HCT116 (cell line): ENCODE data around the gene FRAS1. TPM values are rescaled to one million over a fixed set of nuclear protein-coding genes. Genes with fewer than 3 reads are reported as not detected.

Source experiments
- ATAC-seq: fragments of 200-7000 bp; cut with Tn5 transposase; 2 replicates; pipeline ENCODE4 v1.9.1; 2020; ENCODE audit warnings: mild to moderate bottlenecking, moderate library complexity
- BruUV-seq: library from RNA; stranded (reverse); fragments of 400-500 nt; replicated peaks from 2 replicates; lab custom pipeline; 2021; lab: Mats Ljungman, UMichigan
- CTCF ChIA-PET: fragments of 300-600 bp; sonication (Branson Sonifier 250); formaldehyde crosslinking; loops from one replicate; lab custom pipeline; 2021; ENCODE audit warnings: antibody characterized with exemption; lab: Charles Lee
- POLR2A ChIA-PET: fragments of 300-600, 350-600 bp; sonication (Branson Sonifier 250); formaldehyde crosslinking; loops from one replicate; lab custom pipeline; 2021; ENCODE audit warnings: antibody characterized with exemption; lab: Charles Lee
- RAD21 ChIA-PET, 2 experiments: fragments of 300-600 bp; sonication (Branson Sonifier 250); formaldehyde crosslinking; loops; one replicate each; lab custom pipeline; 2023; ENCODE audit warnings: low total read pairs in 2 of 2; ENCODE audit not compliant: uncharacterized antibody in 2 of 2, unreplicated experiment in 2 of 2, low non-redundant PET in 1 of 2; lab: Charles Lee
- DNase-seq: peaks from one replicate; pipeline ENCODE4 v3.0.0-alpha.2; 2010; ENCODE audit warnings: low read depth, low spot score
- H2AFZ ChIP-seq: fragments of 200-600 bp; shearing (Covaris generic), sonication (generic); 2 replicates; pipeline ENCODE4 v1.6.1; 2017; ENCODE audit warnings: low read depth, mixed run types, mixed read lengths, antibody characterized with exemption, low read length; ENCODE audit not compliant: poor library complexity, severe bottlenecking
- H3K27ac ChIP-seq: 2 replicates; pipeline ENCODE4 v1.5.1; 2012; ENCODE audit warnings: low read depth, low read length
- H3K27me3 ChIP-seq: fragments of 200-600 bp; sonication (generic); 2 replicates; pipeline ENCODE4 v1.6.1; 2016; ENCODE audit warnings: mixed run types, low read length, mixed read lengths; ENCODE audit not compliant: insufficient read depth
- H3K36me3 ChIP-seq, 2 experiments: fragments of 200-500 bp in 1 of 2; fragments of 200-600 bp in 1 of 2; sonication (Bioruptor generic) in 1 of 2; sonication (generic) in 1 of 2; 2 replicates each; pipeline versions ENCODE4 v1.5.1 to v1.6.1; 2014 to 2016; ENCODE audit warnings: low read length in 2 of 2, inconsistent platforms in 1 of 2, mixed read lengths in 1 of 2, mixed run types in 1 of 2; ENCODE audit not compliant: insufficient read depth in 2 of 2, control insufficient read depth in 1 of 2
- H3K4me1 ChIP-seq, 2 experiments: fragments of 200-600 bp in 1 of 2; sonication (generic) in 1 of 2; 2 replicates each; pipeline versions ENCODE4 v1.5.1 to v1.6.1; 2012 to 2017; ENCODE audit warnings: low read length in 2 of 2, inconsistent platforms in 1 of 2, mild to moderate bottlenecking in 1 of 2, mixed read lengths in 1 of 2, mixed run types in 1 of 2, moderate library complexity in 1 of 2; ENCODE audit not compliant: insufficient read depth in 2 of 2, control insufficient read depth in 1 of 2
- H3K4me2 ChIP-seq: fragments of 200-600 bp; sonication (generic); 2 replicates; pipeline ENCODE4 v1.6.1; 2017; ENCODE audit warnings: mixed run types, low read length, mixed read lengths
- H3K4me3 ChIP-seq, 2 experiments: fragments of 200-600 bp in 1 of 2; sonication (generic) in 1 of 2; replicated peaks in 1 of 2; 2 replicates each; pipeline ENCODE4 v1.5.1; 2011 to 2016; ENCODE audit warnings: low read length in 2 of 2, control low read depth in 1 of 2, low read depth in 1 of 2, mild to moderate bottlenecking in 1 of 2, mixed read lengths in 1 of 2, mixed run types in 1 of 2
- H3K79me2 ChIP-seq: fragments of 200-600 bp; sonication (generic); 2 replicates; pipeline ENCODE4 v1.6.1; 2017; ENCODE audit warnings: mild to moderate bottlenecking, mixed run types, low read length, moderate library complexity, mixed read lengths; ENCODE audit not compliant: insufficient read depth
- H3K9ac ChIP-seq: fragments of 200-600 bp; sonication (generic); 2 replicates; pipeline ENCODE4 v1.6.1; 2016; ENCODE audit warnings: low read length, mixed read lengths
- H3K9me2 ChIP-seq: fragments of 200-600 bp; sonication (generic), shearing (Covaris generic); 2 replicates; pipeline ENCODE4 v1.6.1; 2017; ENCODE audit warnings: mixed run types, mild to moderate bottlenecking, moderate library complexity; ENCODE audit not compliant: insufficient read depth
- H3K9me3 ChIP-seq, 2 experiments: fragments of 200-500 bp in 1 of 2; fragments of 200-600 bp in 1 of 2; sonication (Bioruptor generic) in 1 of 2; sonication (generic) in 1 of 2; 2 replicates each; pipeline ENCODE4 v1.6.1; 2014 to 2017; ENCODE audit warnings: low read length in 2 of 2, mixed read lengths in 2 of 2, inconsistent platforms in 1 of 2, low read depth in 1 of 2, mild to moderate bottlenecking in 1 of 2, mixed run types in 1 of 2, moderate library complexity in 1 of 2; ENCODE audit not compliant: control insufficient read depth in 1 of 2, insufficient read depth in 1 of 2
- H4K20me1 ChIP-seq: fragments of 200-600 bp; sonication (generic), shearing (Covaris generic); 2 replicates; pipeline ENCODE4 v1.6.1; 2017; ENCODE audit warnings: mixed run types, mild to moderate bottlenecking, moderate library complexity; ENCODE audit not compliant: insufficient read depth
- CBX3 ChIP-seq: IDR thresholded peaks from 2 replicates; pipeline ENCODE4 v1.6.1; 2012; ENCODE audit warnings: low read depth
- CEBPB ChIP-seq: IDR thresholded peaks from 2 replicates; pipeline ENCODE4 v1.6.1; 2012; ENCODE audit warnings: low read depth
- CTCF ChIP-seq, 3 experiments: fragments of 200-600 bp in 1 of 3; sonication (generic) in 1 of 3; IDR thresholded peaks in 2 of 3; conservative IDR thresholded peaks in 1 of 3; 2 replicates each; pipeline ENCODE4 v1.5.1; 2012 to 2017; ENCODE audit warnings: low read depth in 2 of 3, low read length in 2 of 3, antibody characterized with exemption in 1 of 3, borderline replicate concordance in 1 of 3, control low read depth in 1 of 3, mild to moderate bottlenecking in 1 of 3, mixed read lengths in 1 of 3, mixed run types in 1 of 3, moderate library complexity in 1 of 3; ENCODE audit not compliant: insufficient read depth in 1 of 3
- EGR1 ChIP-seq: IDR thresholded peaks from 2 replicates; pipeline ENCODE4 v1.6.1; 2012; ENCODE audit warnings: low read depth
- ELF1 ChIP-seq: IDR thresholded peaks from 2 replicates; pipeline ENCODE4 v1.6.1; 2012; ENCODE audit warnings: low read depth, borderline replicate concordance
- EZH2 ChIP-seq: fragments of 200-600 bp; sonication (generic); IDR thresholded peaks from 2 replicates; pipeline ENCODE4 v1.6.1; 2017; ENCODE audit warnings: antibody characterized with exemption, mixed run types
- FOSL1 ChIP-seq: IDR thresholded peaks from 2 replicates; pipeline ENCODE4 v1.6.1; 2012; ENCODE audit warnings: low read depth
- JUND ChIP-seq: IDR thresholded peaks from 2 replicates; pipeline ENCODE4 v1.6.1; 2012
- MAX ChIP-seq: IDR thresholded peaks from 2 replicates; pipeline ENCODE4 v1.6.1; 2012
- REST ChIP-seq: IDR thresholded peaks from 2 replicates; pipeline ENCODE4 v1.6.1; 2012; ENCODE audit warnings: low read depth
- SP1 ChIP-seq: IDR thresholded peaks from 2 replicates; pipeline ENCODE4 v1.6.1; 2012; ENCODE audit warnings: low read depth
- YY1 ChIP-seq: IDR thresholded peaks from 2 replicates; pipeline ENCODE4 v1.6.1; 2011; ENCODE audit warnings: low read length, low read depth, moderate library complexity, mild to moderate bottlenecking; ENCODE audit not compliant: insufficient replicate concordance; ENCODE audit errors: extremely low read depth
- ZFX ChIP-seq: fragments of 450-650 bp; IDR thresholded peaks from 2 replicates; pipeline ENCODE4 v1.6.1; 2017
- ZNF274 ChIP-seq: fragments of 200-500 bp; sonication (Bioruptor generic); IDR thresholded peaks from 2 replicates; pipeline ENCODE4 v1.6.1; 2014; ENCODE audit warnings: mild to moderate bottlenecking, low read depth, low read length, inconsistent platforms
- intact Hi-C: fragments of 100-400 bp; cut with micrococcal nuclease; formaldehyde crosslinking; loops from 2 replicates; pipeline ENCODE4 v1.10.0; 2022
- total RNA-seq: library from RNA; stranded (reverse); gene quantifications from one replicate; pipeline ENCODE4 v1.2.1, GENCODE V29; 2021; ENCODE audit not compliant: unreplicated experiment

FRAS1 gene
- total RNA-seq, 1 experiment from 2014 or later = 33.5 TPM

GRCh38 chr4:78167510-78167909, 110.4 kb downstream of the FRAS1 start:
- no peaks in the 10 kb centered on the region for H3K27me3 ChIP-seq
- H3K9me3 ChIP-seq = no peaks in the 10 kb centered on the region
- H3K79me2 ChIP-seq = no peaks in the 10 kb centered on the region; the same call in 1 of the 2 replicates
- TF ChIP-seq EGR1 (no peak), YY1 (no peak), FOSL1 (no peak), JUND (no peak), MAX (no peak), ELF1 (no peak), CTCF (IDR thresholded peaks at IDR 0.05 in 2 of 3, conservative IDR thresholded peaks at IDR 0.05 in 1 of 3; ENCODE audit: borderline replicate concordance in 1 of 3, insufficient read depth in 1 of 3, low read depth in 2 of 3, low read length in 2 of 3) (no peak), SP1 (no peak), ZFX (no peak), ZNF274 (no peak), CEBPB (no peak), EZH2 (no peak), REST (no peak), CBX3 (no peak)
- DNase-seq (no peak), ATAC-seq (no peak)
- H3K36me3 ChIP-seq = no peaks in the 10 kb centered on the region
- no peaks in the 10 kb centered on the region for H4K20me1 ChIP-seq
- ChIA-PET RAD21 (no interaction called here), CTCF (no interaction called here), POLR2A (no interaction called here)
- H3K9ac ChIP-seq = no peak overlapping the region
- no peak overlapping the region for H3K27ac ChIP-seq
- H3K4me2 ChIP-seq = no peak overlapping the region
- no TSS peak for BruUV-seq
- H3K4me1 ChIP-seq = no peaks in the 10 kb centered on the region
- no peak overlapping the region for H3K4me3 ChIP-seq
- H3K9me2 ChIP-seq = no peaks in the 10 kb centered on the region
- intact Hi-C loops = no loop called here
- no peak overlapping the region for H2AFZ ChIP-seq
